Tibial artery (tissue), 4 donors: ENCODE results near the gene UCHL5.
A peak's percentile ranks its signal among the peaks of the same experiment; 100 is the strongest.
"Not testable (repeated sequence)": the region's sequence is repeated elsewhere in the genome, so short reads cannot be mapped to it uniquely, and the experiment has no call there.

Experiments
- DNase-seq, 2 donors: peaks; one replicate each; pipeline ENCODE4 v3.0.0-alpha.2; 2019
- H3K27ac ChIP-seq, 2 donors: fragments of 200-600 bp; sonication (generic) in 1 of 2; 1 replicate in 1 of 2; 2 replicates in 1 of 2; pipeline ENCODE4 v1.5.1; 2018 to 2019; ENCODE audit warnings: mild to moderate bottlenecking in 1 of 2
- H3K27me3 ChIP-seq, 2 donors: fragments of 200-600 bp; sonication (generic) in 1 of 2; one replicate each; pipeline versions ENCODE4 v1.5.1 to v1.6.0; 2016 to 2019
- H3K36me3 ChIP-seq, 3 donors: fragments of 200-600 bp; sonication (generic) in 2 of 3; one replicate each; pipeline ENCODE4 v1.5.1; 2016 to 2019; ENCODE audit warnings: mild to moderate bottlenecking in 2 of 3
- H3K4me1 ChIP-seq, 4 donors: fragments of 200-600 bp; sonication (generic) in 2 of 4; 1 replicate in 3 of 4; 2 replicates in 1 of 4; pipeline ENCODE4 v1.5.1; 2016 to 2019
- H3K4me3 ChIP-seq, 2 donors: fragments of 200-600 bp; sonication (generic) in 1 of 2; 1 replicate in 1 of 2; 2 replicates in 1 of 2; pipeline ENCODE4 v1.5.1; 2018 to 2019; ENCODE audit warnings: mild to moderate bottlenecking in 2 of 2
- H3K9me3 ChIP-seq, 3 donors: fragments of 200-600 bp; sonication (generic) in 1 of 3; one replicate each; pipeline ENCODE4 v1.5.1; 2016 to 2019
- CTCF ChIP-seq, 2 experiments: fragments of 200-600 bp in 1 of 2; fragments of 450-650 bp in 1 of 2; IDR thresholded peaks; one replicate each; pipeline ENCODE4 v1.5.1; 2017 to 2019; ENCODE audit warnings: antibody characterized with exemption in 2 of 2, mild to moderate bottlenecking in 1 of 2, moderate library complexity in 1 of 2
- intact Hi-C: fragments of 100-400 bp; cut with DNase I; formaldehyde crosslinking; loops from one replicate; pipeline ENCODE4 v1.15.0; 2023; ENCODE audit warnings: low total_unique reads

Gene UCHL5

GRCh38 chr1:192998536-192998935 lies 60.6 kb downstream of the UCHL5 start:
- no peak for DNase-seq
- no peak overlapping the region for H3K4me3 ChIP-seq
- intact Hi-C loops: no loop called here
- H3K9me3 ChIP-seq: peaks cover 0 to 3% (median 0%) of the 10 kb centered on the region in 3 donors
- no peak overlapping the region for H3K27ac ChIP-seq
- H3K36me3 ChIP-seq: peaks cover 25 to 35% (median 28%) of the 10 kb centered on the region in 3 donors
- no peaks in the 10 kb centered on the region for H3K4me1 ChIP-seq
- peak in 1 of 2 experiments; percentile 23 for TF ChIP-seq CTCF (IDR thresholded peaks at IDR 0.05)
- H3K27me3 ChIP-seq: no peaks in the 10 kb centered on the region

GRCh38 chr1:192994141-192994540 lies 65.0 kb downstream of the UCHL5 start:
- H3K9me3 ChIP-seq: no peaks in the 10 kb centered on the region
- no peak overlapping the region for H3K27ac ChIP-seq
- intact Hi-C loops: no loop called here
- H3K4me3 ChIP-seq: no peak overlapping the region
- TF ChIP-seq CTCF (IDR thresholded peaks at IDR 0.05): no peak
- H3K36me3 ChIP-seq: peaks cover 11 to 25% (median 17%) of the 10 kb centered on the region in 3 donors
- H3K27me3 ChIP-seq: no peaks in the 10 kb centered on the region
- H3K4me1 ChIP-seq: no peaks in the 10 kb centered on the region
- DNase-seq: no peak

- Histone ChIP-seq H3K27me3 (no peaks in the 10 kb centered on the region), H3K9me3 (no peaks in the 10 kb centered on the region), H3K4me3 (no peak overlapping the region), H3K27ac (no peak overlapping the region), H3K4me1 (no peaks in the 10 kb centered on the region), H3K36me3 (peaks cover 11 to 25% (median 17%) of the 10 kb centered on the region in 3 donors)
- intact Hi-C loops: no loop called here
- no peak for TF ChIP-seq CTCF (IDR thresholded peaks at IDR 0.05)
- DNase-seq: no peak
Observed at GRCh38 chr1:192993426-192994085, 65.6 kb downstream of the UCHL5 start.

GRCh38 chr1:192986748-192987334 lies 72.3 kb downstream of the UCHL5 start:
- H3K4me1 ChIP-seq, H3K27ac ChIP-seq, H3K27me3 ChIP-seq, H3K9me3 ChIP-seq, intact Hi-C loops, H3K4me3 ChIP-seq, H3K36me3 ChIP-seq, DNase-seq: not testable (repeated sequence)

- no peaks in the 10 kb centered on the region for H3K27me3 ChIP-seq
- H3K27ac ChIP-seq: no peak overlapping the region
- no peak for DNase-seq
- intact Hi-C loops: no loop called here
- no peak for TF ChIP-seq CTCF (IDR thresholded peaks at IDR 0.05)
- H3K9me3 ChIP-seq: no peaks in the 10 kb centered on the region
- no peaks in the 10 kb centered on the region for H3K4me1 ChIP-seq
- H3K36me3 ChIP-seq: peaks cover 0 to 8% (median 6%) of the 10 kb centered on the region in 3 donors
- no peak overlapping the region for H3K4me3 ChIP-seq
Observed at GRCh38 chr1:192986110-192986747, 72.9 kb downstream of the UCHL5 start.

- no peak overlapping the region for H3K4me3 ChIP-seq
- no peaks in the 10 kb centered on the region for H3K4me1 ChIP-seq
- TF ChIP-seq CTCF (IDR thresholded peaks at IDR 0.05): no peak
- no peak overlapping the region for H3K27ac ChIP-seq
- intact Hi-C loops: no loop called here
- H3K27me3 ChIP-seq: no peaks in the 10 kb centered on the region
- no peaks in the 10 kb centered on the region for H3K9me3 ChIP-seq
- no peak for DNase-seq
- peaks cover 0 to 8% (median 6%) of the 10 kb centered on the region in 3 donors for H3K36me3 ChIP-seq
Observed at GRCh38 chr1:192984080-192984479, 75.1 kb downstream of the UCHL5 start.
